Colonic mucosa (tissue), 4 donors: ENCODE results near the gene RAP1GAP2. TPM values are rescaled to one million over a fixed set of nuclear protein-coding genes. Genes with fewer than 3 reads are reported as not detected.

Experiments used
- DNase-seq: peaks from one replicate; pipeline ENCODE4 v3.0.0-alpha.2; 2020
- H3K27ac ChIP-seq: fragments of 200-600 bp; one replicate; pipeline ENCODE4 v1.8.0; 2021
- H3K27me3 ChIP-seq: fragments of 200-600 bp; one replicate; pipeline ENCODE4 v1.8.0; 2021
- H3K36me3 ChIP-seq: fragments of 200-600 bp; one replicate; pipeline ENCODE4 v1.8.0; 2021
- H3K4me1 ChIP-seq: fragments of 200-600 bp; one replicate; pipeline ENCODE4 v1.8.0; 2021; ENCODE audit warnings: mild to moderate bottlenecking
- H3K4me3 ChIP-seq: fragments of 200-600 bp; one replicate; pipeline ENCODE4 v1.8.0; 2021
- H3K9ac ChIP-seq, 2 donors: one replicate each; pipeline ENCODE4 v1.7.0; 2013; ENCODE audit warnings: control low read depth in 2 of 2, low read depth in 2 of 2, low read length in 2 of 2
- H3K9me3 ChIP-seq: fragments of 200-600 bp; one replicate; pipeline ENCODE4 v1.8.0; 2021
- CTCF ChIP-seq: fragments of 200-600 bp; IDR thresholded peaks from one replicate; pipeline ENCODE4 v1.8.0; 2022; ENCODE audit warnings: antibody characterized with exemption, mild to moderate bottlenecking
- intact Hi-C: fragments of 100-400 bp; cut with DNase I; formaldehyde crosslinking; loops from one replicate; pipeline ENCODE4 v1.14.1; 2022
- total RNA-seq, 2 donors: library from RNA; stranded (reverse); fragmentation: NEBNext Ultra II Directional in 1 of 2; extraction: Animal tissue kit (Norgen Biotek cat#: 25700) in 1 of 2; gene quantifications; one replicate each; pipeline ENCODE4 v1.2.1, GENCODE V29; 2021
- donor health status: healthy.
- donor health status: DM: no; HTN: no; CAD: no.
- donor health status: DM: no; HTN: no; CAD: no.

Gene RAP1GAP2
- total RNA-seq, 2 donors from 2014 or later, result 45.2 to 45.4 TPM

GRCh38 chr17:2878751-2879254 lies 82.6 kb downstream of the RAP1GAP2 start:
- Histone ChIP-seq H3K27me3 (no peaks in the 10 kb centered on the region), H3K36me3 (no peaks in the 10 kb centered on the region), H3K9me3 (no peaks in the 10 kb centered on the region), H3K4me1 (no peaks in the 10 kb centered on the region), H3K9ac (no peak overlapping the region), H3K27ac (no peak overlapping the region), H3K4me3 (no peak overlapping the region)
- intact Hi-C loops, result no loop called here
- DNase-seq, result no peak
- TF ChIP-seq CTCF, result no peak

GRCh38 chr17:2880050-2880449 lies 83.8 kb downstream of the RAP1GAP2 start:
- no peak for DNase-seq
- TF ChIP-seq CTCF, result no peak
- intact Hi-C loops, result no loop called here
- Histone ChIP-seq H3K4me1 (no peaks in the 10 kb centered on the region), H3K27ac (no peak overlapping the region), H3K4me3 (no peak overlapping the region), H3K36me3 (no peaks in the 10 kb centered on the region), H3K9ac (no peak overlapping the region), H3K27me3 (no peaks in the 10 kb centered on the region), H3K9me3 (no peaks in the 10 kb centered on the region)

GRCh38 chr17:2881295-2881694 lies 85.1 kb downstream of the RAP1GAP2 start:
- Histone ChIP-seq H3K4me3 (no peak overlapping the region), H3K27ac (no peak overlapping the region), H3K9ac (no peak overlapping the region), H3K27me3 (no peaks in the 10 kb centered on the region), H3K9me3 (no peaks in the 10 kb centered on the region), H3K36me3 (no peaks in the 10 kb centered on the region), H3K4me1 (no peaks in the 10 kb centered on the region)
- no peak for DNase-seq
- no peak for TF ChIP-seq CTCF
- intact Hi-C loops, result no loop called here

- Histone ChIP-seq H3K4me1 (no peaks in the 10 kb centered on the region), H3K9ac (no peak overlapping the region), H3K27ac (no peak overlapping the region), H3K9me3 (no peaks in the 10 kb centered on the region), H3K4me3 (no peak overlapping the region), H3K36me3 (no peaks in the 10 kb centered on the region), H3K27me3 (no peaks in the 10 kb centered on the region)
- DNase-seq, result no peak
- intact Hi-C loops, result no loop called here
- TF ChIP-seq CTCF, result no peak
Observed at GRCh38 chr17:2883544-2884213, 87.4 kb downstream of the RAP1GAP2 start.

GRCh38 chr17:2885733-2886132 lies 89.5 kb downstream of the RAP1GAP2 start:
- intact Hi-C loops, result no loop called here
- no peak overlapping the region for H3K27ac ChIP-seq

More at GRCh38 chr17:2885733-2886132, 89.5 kb downstream of the RAP1GAP2 start:
- no peak for TF ChIP-seq CTCF
- Histone ChIP-seq H3K36me3 (no peaks in the 10 kb centered on the region), H3K4me3 (no peak overlapping the region), H3K27me3 (no peaks in the 10 kb centered on the region), H3K9ac (no peak overlapping the region), H3K4me1 (no peaks in the 10 kb centered on the region), H3K9me3 (no peaks in the 10 kb centered on the region)
- no peak for DNase-seq
